Caco-2 (cell line): ENCODE results near the gene TESMIN. TPM values are rescaled to one million over a fixed set of nuclear protein-coding genes. Genes with fewer than 3 reads are reported as not detected.

Experiments
- BruUV-seq: library from RNA; stranded (reverse); fragments of 400-500 nt; replicated peaks from 2 replicates; lab custom pipeline; 2021; lab: Mats Ljungman, UMichigan
- CTCF ChIA-PET: fragments of 300-600 bp; sonication (Branson Sonifier 250); formaldehyde crosslinking; loops from one replicate; lab custom pipeline; 2022; ENCODE audit warnings: antibody characterized with exemption; lab: Charles Lee
- POLR2A ChIA-PET: fragments of 300-600 bp; sonication (Branson Sonifier 250); formaldehyde crosslinking; loops from one replicate; lab custom pipeline; 2022; ENCODE audit warnings: antibody characterized with exemption; lab: Charles Lee
- DNase-seq, 2 experiments: peaks; one replicate each; pipeline versions ENCODE4 v3.0.0 to v3.0.0-alpha.2; 2020 to 2022
- H3K27me3 ChIP-seq: replicated peaks from 2 replicates; pipeline ENCODE4 v1.6.0; 2011; ENCODE audit warnings: low read length; ENCODE audit not compliant: control insufficient read depth, insufficient read depth
- H3K36me3 ChIP-seq: 2 replicates; pipeline ENCODE4 v1.5.1; 2011; ENCODE audit warnings: low read length; ENCODE audit not compliant: control insufficient read depth, insufficient read depth
- H3K4me1 ChIP-seq: fragments of 250-450 bp; sonication (Bioruptor Pico); 2 replicates; pipeline ENCODE4 v1.5.1; 2020; ENCODE audit warnings: mild to moderate bottlenecking
- H3K4me3 ChIP-seq: 2 replicates; pipeline ENCODE4 v1.5.1; 2011; ENCODE audit warnings: low read depth, mild to moderate bottlenecking, control low read depth, low read length
- H3K9me3 ChIP-seq: fragments of 250-450 bp; sonication (Bioruptor Pico); 2 replicates; pipeline ENCODE4 v1.5.1; 2020; ENCODE audit warnings: mild to moderate bottlenecking, moderate library complexity
- H3K27ac Mint-ChIP-seq: one replicate; pipeline ENCODE4 v1.8.0; 2022; ENCODE audit warnings: mixed read lengths; ENCODE audit not compliant: unreplicated experiment
- H3K27me3 Mint-ChIP-seq: one replicate; pipeline ENCODE4 v1.8.0; 2022; ENCODE audit warnings: mixed read lengths; ENCODE audit not compliant: insufficient read depth, unreplicated experiment
- H3K36me3 Mint-ChIP-seq: one replicate; pipeline ENCODE4 v1.8.0; 2022; ENCODE audit warnings: mild to moderate bottlenecking, mixed read lengths; ENCODE audit not compliant: insufficient read depth, unreplicated experiment
- H3K4me1 Mint-ChIP-seq: one replicate; pipeline ENCODE4 v1.8.0; 2022; ENCODE audit warnings: low read depth, mixed read lengths; ENCODE audit not compliant: unreplicated experiment
- H3K4me3 Mint-ChIP-seq: one replicate; pipeline ENCODE4 v1.8.0; 2022; ENCODE audit warnings: mild to moderate bottlenecking, moderate library complexity, mixed read lengths; ENCODE audit not compliant: unreplicated experiment
- H3K9me3 Mint-ChIP-seq: one replicate; pipeline ENCODE4 v1.8.0; 2022; ENCODE audit warnings: mixed read lengths; ENCODE audit not compliant: unreplicated experiment
- intact Hi-C: fragments of 100-400 bp; cut with micrococcal nuclease; formaldehyde crosslinking; loops from one replicate; pipeline ENCODE4 v1.10.0; 2022; ENCODE audit not compliant: unreplicated experiment
- total RNA-seq: library from RNA; stranded (reverse); gene quantifications from 2 replicates; pipeline ENCODE4 v1.2.3, GENCODE V29; 2022
- TF ChIP-seq, protein P1 (sequence below), 2 experiments: fragments of 200-600 bp in 1 of 2; IDR thresholded peaks; 1 replicate in 1 of 2; 2 replicates in 1 of 2; pipeline versions ENCODE4 v1.5.1 to v1.8.0; 2011 to 2022; ENCODE audit warnings: antibody characterized with exemption in 1 of 2, control low read depth in 1 of 2, inconsistent platforms in 1 of 2, low read depth in 1 of 2, low read length in 1 of 2, mild to moderate bottlenecking in 1 of 2, moderate library complexity in 1 of 2; ENCODE audit not compliant: insufficient read depth in 1 of 2, severe bottlenecking in 1 of 2, unreplicated experiment in 1 of 2

Gene TESMIN
- total RNA-seq, 1 experiment from 2014 or later = 26.2 TPM

DNA sequence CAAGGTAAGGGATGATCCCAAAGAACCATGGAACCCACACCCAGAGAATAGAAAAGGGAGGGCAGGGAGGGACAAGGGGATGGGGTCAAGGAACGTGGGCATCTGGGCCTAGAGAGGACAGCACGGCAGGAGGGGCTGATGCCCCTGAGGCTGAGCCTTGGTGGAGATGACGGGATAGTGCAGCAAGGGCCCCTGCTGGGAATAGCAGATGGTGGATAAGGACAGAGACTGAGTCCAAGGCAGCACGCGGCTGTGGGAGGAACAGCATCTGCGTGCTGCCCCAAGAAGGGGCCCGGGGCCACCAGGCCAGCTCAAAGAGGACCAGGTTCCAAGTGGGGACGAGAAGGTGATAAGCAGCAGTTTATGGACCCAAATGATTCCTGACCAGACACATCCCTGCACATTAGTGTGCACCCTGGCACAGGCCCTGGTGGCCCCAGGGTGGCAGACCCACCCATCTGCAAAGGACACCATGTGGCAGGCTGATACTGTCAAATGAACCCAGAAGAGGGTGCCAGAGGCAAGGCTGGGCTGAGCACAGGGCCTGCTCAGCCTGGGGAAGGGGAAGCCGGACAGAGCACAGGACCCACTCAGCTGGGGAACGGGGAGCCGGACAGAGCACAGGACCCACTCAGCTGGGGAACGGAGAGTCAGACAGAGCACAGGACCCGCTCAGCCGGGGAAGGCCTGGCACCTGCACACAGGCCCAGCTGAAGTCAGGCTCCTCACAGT is 12.8 kb upstream of the TESMIN start:
- peak in 1 of 2 experiments; percentile 60 for DNase-seq
- Histone ChIP-seq H3K4me3 (no peak overlapping the region), H3K27me3 (no peaks in the 10 kb centered on the region), H3K9me3 (no peaks in the 10 kb centered on the region), H3K4me1 (peaks cover 3% of the 10 kb centered on the region), H3K36me3 (no peaks in the 10 kb centered on the region)
- TF ChIP-seq, protein P1, sequence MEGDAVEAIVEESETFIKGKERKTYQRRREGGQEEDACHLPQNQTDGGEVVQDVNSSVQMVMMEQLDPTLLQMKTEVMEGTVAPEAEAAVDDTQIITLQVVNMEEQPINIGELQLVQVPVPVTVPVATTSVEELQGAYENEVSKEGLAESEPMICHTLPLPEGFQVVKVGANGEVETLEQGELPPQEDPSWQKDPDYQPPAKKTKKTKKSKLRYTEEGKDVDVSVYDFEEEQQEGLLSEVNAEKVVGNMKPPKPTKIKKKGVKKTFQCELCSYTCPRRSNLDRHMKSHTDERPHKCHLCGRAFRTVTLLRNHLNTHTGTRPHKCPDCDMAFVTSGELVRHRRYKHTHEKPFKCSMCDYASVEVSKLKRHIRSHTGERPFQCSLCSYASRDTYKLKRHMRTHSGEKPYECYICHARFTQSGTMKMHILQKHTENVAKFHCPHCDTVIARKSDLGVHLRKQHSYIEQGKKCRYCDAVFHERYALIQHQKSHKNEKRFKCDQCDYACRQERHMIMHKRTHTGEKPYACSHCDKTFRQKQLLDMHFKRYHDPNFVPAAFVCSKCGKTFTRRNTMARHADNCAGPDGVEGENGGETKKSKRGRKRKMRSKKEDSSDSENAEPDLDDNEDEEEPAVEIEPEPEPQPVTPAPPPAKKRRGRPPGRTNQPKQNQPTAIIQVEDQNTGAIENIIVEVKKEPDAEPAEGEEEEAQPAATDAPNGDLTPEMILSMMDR (IDR thresholded peaks at IDR 0.05; ENCODE audit: insufficient read depth in 1 of 2, low read depth in 1 of 2, low read length in 1 of 2, severe bottlenecking in 1 of 2, unreplicated experiment in 1 of 2) = peak; percentile 41 to 60
- Mint-ChIP-seq H3K9me3 (no peaks in the 10 kb centered on the region), H3K27ac (peak overlapping the region; percentile 7), H3K27me3 (no peaks in the 10 kb centered on the region), H3K4me1 (peaks cover 7% of the 10 kb centered on the region), H3K36me3 (no peaks in the 10 kb centered on the region), H3K4me3 (no peak overlapping the region)
- intact Hi-C loops = loop anchor here (2.0 kb wide), 1 partner anchor 325 kb away; no protein-coding TSS in a partner anchor
- BruUV-seq = no TSS peak
- CTCF ChIA-PET = no interaction called here
- POLR2A ChIA-PET = no interaction called here

DNA sequence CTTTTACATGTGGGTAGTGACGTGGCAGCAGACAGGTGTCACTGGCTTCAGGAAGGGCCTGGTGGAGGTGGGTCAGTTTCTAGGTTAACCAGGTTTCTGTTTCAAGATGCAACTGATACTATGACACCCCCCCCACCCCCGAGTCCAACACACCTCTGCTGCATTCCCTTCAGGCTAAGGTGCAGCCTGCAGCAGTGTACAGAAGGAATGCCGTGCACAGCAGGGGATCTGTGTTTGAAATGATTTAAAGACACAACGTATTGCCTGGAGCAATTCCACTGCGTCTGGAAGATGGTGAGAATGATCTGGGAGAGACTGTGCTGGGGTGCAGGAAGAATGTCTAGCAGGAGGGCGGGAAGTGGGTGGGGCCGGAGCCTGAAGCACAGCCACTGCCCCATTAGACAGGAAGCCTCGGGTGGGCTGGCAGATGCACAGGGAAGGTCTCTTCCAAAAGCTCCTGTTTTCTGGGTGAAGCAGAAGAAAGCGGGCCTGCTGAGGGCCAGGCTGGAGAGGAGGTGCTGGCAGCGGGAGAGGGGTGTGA is 11.9 kb upstream of the TESMIN start:
- no peaks in the 10 kb centered on the region for H3K36me3 Mint-ChIP-seq
- TF ChIP-seq, protein P1 (IDR thresholded peaks at IDR 0.05; ENCODE audit: insufficient read depth in 1 of 2, low read depth in 1 of 2, low read length in 1 of 2, severe bottlenecking in 1 of 2, unreplicated experiment in 1 of 2) = no peak
- no peaks in the 10 kb centered on the region for H3K36me3 ChIP-seq
- peak overlapping the region; percentile 7 for H3K27ac Mint-ChIP-seq
- peaks cover 3% of the 10 kb centered on the region for H3K4me1 ChIP-seq
- no peaks in the 10 kb centered on the region for H3K9me3 ChIP-seq
- intact Hi-C loops = no loop called here
- no peaks in the 10 kb centered on the region for H3K9me3 Mint-ChIP-seq
- ChIA-PET POLR2A (no interaction called here), CTCF (no interaction called here)
- H3K4me3 ChIP-seq = no peak overlapping the region
- H3K27me3 ChIP-seq = no peaks in the 10 kb centered on the region
- no peaks in the 10 kb centered on the region for H3K27me3 Mint-ChIP-seq
- DNase-seq = peak; percentile 51 to 85
- BruUV-seq = no TSS peak
- H3K4me1 Mint-ChIP-seq = peaks cover 7% of the 10 kb centered on the region
- H3K4me3 Mint-ChIP-seq = peak overlapping the region; percentile 21

DNA sequence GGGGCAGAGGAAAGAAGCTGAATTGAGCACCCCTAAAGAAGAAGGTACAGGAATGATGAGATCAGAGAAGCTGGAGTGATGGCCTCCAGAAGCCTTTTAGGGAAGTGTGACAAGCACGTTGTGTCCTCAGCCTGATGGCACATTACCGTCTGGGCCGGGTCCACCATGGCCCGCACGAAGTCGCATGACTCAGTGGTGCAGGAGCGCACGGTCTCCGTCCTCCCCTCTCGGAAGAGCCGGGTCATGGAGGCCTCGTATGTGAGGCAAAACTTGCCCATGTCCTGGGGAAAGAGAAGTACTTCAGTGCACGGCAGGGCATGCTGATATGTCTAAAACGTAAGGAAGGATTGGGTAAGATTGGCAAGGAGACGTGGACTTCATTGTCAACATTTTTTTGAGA is 11.2 kb upstream of the TESMIN start:
- H3K4me3 ChIP-seq = no peak overlapping the region
- no peak for DNase-seq
- BruUV-seq = no TSS peak
- H3K27me3 ChIP-seq = no peaks in the 10 kb centered on the region
- ChIA-PET POLR2A (interaction anchor here (0.5 kb wide), 1 partner anchor 10 kb away, joined by 3 read pairs; no protein-coding TSS in a partner anchor), CTCF (no interaction called here)
- Mint-ChIP-seq H3K27me3 (peaks cover 4% of the 10 kb centered on the region), H3K27ac (peak overlapping the region; percentile 16), H3K9me3 (no peaks in the 10 kb centered on the region), H3K4me3 (no peak overlapping the region), H3K4me1 (peaks cover 7% of the 10 kb centered on the region), H3K36me3 (no peaks in the 10 kb centered on the region)
- H3K36me3 ChIP-seq = no peaks in the 10 kb centered on the region
- intact Hi-C loops = no loop called here
- no peaks in the 10 kb centered on the region for H3K9me3 ChIP-seq
- H3K4me1 ChIP-seq = peaks cover 3% of the 10 kb centered on the region
- TF ChIP-seq, protein P1 (IDR thresholded peaks at IDR 0.05; ENCODE audit: insufficient read depth in 1 of 2, low read depth in 1 of 2, low read length in 1 of 2, severe bottlenecking in 1 of 2, unreplicated experiment in 1 of 2) = no peak
